ENCODE data around the gene MOB2.

Gene MOB2

GRCh38 chr11:1467270-1467669, 19.3 kb downstream of the MOB2 start:
- Histone ChIP-seq H3K79me2 (ENCODE audit: insufficient read depth, low read length) (no peaks in the 10 kb centered on the region), H3F3A (ENCODE audit: insufficient read depth) (no peaks in the 10 kb centered on the region), H3K9me2 (replicated peaks; ENCODE audit: insufficient read depth, low read length) (no peaks in the 10 kb centered on the region), H3K9ac (ENCODE audit: low read length) (no peak overlapping the region), H3K9me3 (ENCODE audit: insufficient read depth, low read length) (no peaks in the 10 kb centered on the region), H3K27me3 (ENCODE audit: low read length) (no peaks in the 10 kb centered on the region), H4K20me1 (ENCODE audit: low read depth, low read length) (no peaks in the 10 kb centered on the region), H3K4me2 (ENCODE audit: low read depth, low read length, poor library complexity, severe bottlenecking) (no peak overlapping the region), H3K36me3 (ENCODE audit: low read length) (no peaks in the 10 kb centered on the region), H3K4me3 (ENCODE audit: insufficient read depth, low read length, poor library complexity, severe bottlenecking) (no peak overlapping the region), H2AFZ (ENCODE audit: low read depth, low read length, severe bottlenecking) (no peak overlapping the region), H3K27ac (ENCODE audit: low read depth, low read length) (no peak overlapping the region)
- TF ChIP-seq CTCF (IDR thresholded peaks at IDR 0.05; ENCODE audit: insufficient read depth, low read length, poor library complexity, severe bottlenecking) (no peak), EZH2phosphoT487 (conservative IDR thresholded peaks at IDR 0.05; ENCODE audit: low read length) (no peak)

DNA sequence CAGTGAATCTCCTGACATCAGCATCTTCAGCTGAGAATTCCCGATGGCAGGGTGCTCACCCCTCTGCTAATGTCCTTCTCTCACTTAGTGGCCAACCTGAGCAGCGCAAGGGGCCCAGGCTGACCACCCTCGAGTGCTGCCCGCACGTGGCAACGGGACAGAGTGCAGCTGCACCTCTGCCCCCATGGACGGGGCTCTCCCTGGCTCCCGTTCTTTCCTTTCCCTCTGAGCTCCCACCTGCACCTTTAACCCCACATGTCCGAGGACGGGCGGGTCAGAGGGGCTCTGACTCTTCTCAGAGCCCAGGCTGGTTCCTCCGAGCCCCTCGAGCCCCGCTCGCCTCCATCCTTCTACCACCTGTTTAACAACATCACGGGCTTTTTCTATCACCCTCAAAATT, 19.8 kb downstream of the MOB2 start:
- Histone ChIP-seq H3K4me2 (ENCODE audit: low read depth, low read length, poor library complexity, severe bottlenecking) (no peak overlapping the region), H4K20me1 (ENCODE audit: low read depth, low read length) (no peaks in the 10 kb centered on the region), H3K4me3 (ENCODE audit: insufficient read depth, low read length, poor library complexity, severe bottlenecking) (no peak overlapping the region), H3K36me3 (ENCODE audit: low read length) (no peaks in the 10 kb centered on the region), H3K27ac (ENCODE audit: low read depth, low read length) (no peak overlapping the region), H3K9me2 (replicated peaks; ENCODE audit: insufficient read depth, low read length) (no peaks in the 10 kb centered on the region), H3K79me2 (ENCODE audit: insufficient read depth, low read length) (no peaks in the 10 kb centered on the region), H3F3A (ENCODE audit: insufficient read depth) (no peaks in the 10 kb centered on the region), H2AFZ (ENCODE audit: low read depth, low read length, severe bottlenecking) (no peak overlapping the region), H3K27me3 (ENCODE audit: low read length) (no peaks in the 10 kb centered on the region), H3K9me3 (ENCODE audit: insufficient read depth, low read length) (no peaks in the 10 kb centered on the region), H3K9ac (ENCODE audit: low read length) (no peak overlapping the region)
- TF ChIP-seq EZH2phosphoT487 (conservative IDR thresholded peaks at IDR 0.05; ENCODE audit: low read length) (no peak), CTCF (IDR thresholded peaks at IDR 0.05; ENCODE audit: insufficient read depth, low read length, poor library complexity, severe bottlenecking) (no peak)

DNA sequence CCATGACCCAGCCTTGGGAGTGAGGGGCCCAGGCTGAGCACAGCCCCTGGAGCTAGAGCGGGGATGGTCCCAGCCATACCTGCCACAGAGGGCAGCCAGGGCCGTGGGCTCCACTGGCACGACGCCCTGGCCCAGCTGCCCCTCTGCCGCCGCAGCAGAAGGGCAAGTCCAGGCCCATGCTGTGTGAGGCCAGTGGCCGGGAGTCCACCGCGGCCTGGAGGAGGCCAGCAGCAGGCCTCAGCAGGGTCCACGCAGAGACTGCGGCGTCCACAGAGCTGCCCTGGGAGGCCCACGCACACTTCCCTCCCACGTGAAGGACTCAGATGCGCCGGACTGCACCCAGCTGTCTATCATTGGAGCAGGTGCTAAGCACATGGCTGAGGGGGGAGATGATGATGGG, 23.5 kb downstream of the MOB2 start:
- no peaks in the 10 kb centered on the region for H3K27me3 ChIP-seq (ENCODE audit: low read length)
- H4K20me1 ChIP-seq (ENCODE audit: low read depth, low read length), result no peaks in the 10 kb centered on the region
- H3K27ac ChIP-seq (ENCODE audit: low read depth, low read length), result no peak overlapping the region
- TF ChIP-seq EZH2phosphoT487 (conservative IDR thresholded peaks at IDR 0.05; ENCODE audit: low read length) (no peak), CTCF (IDR thresholded peaks at IDR 0.05; ENCODE audit: insufficient read depth, low read length, poor library complexity, severe bottlenecking) (no peak)
- no peaks in the 10 kb centered on the region for H3K9me2 ChIP-seq (replicated peaks; ENCODE audit: insufficient read depth, low read length)
- no peak overlapping the region for H3K4me3 ChIP-seq (ENCODE audit: insufficient read depth, low read length, poor library complexity, severe bottlenecking)
- H3K79me2 ChIP-seq (ENCODE audit: insufficient read depth, low read length), result no peaks in the 10 kb centered on the region
- H3F3A ChIP-seq (ENCODE audit: insufficient read depth), result no peaks in the 10 kb centered on the region
- H3K9ac ChIP-seq (ENCODE audit: low read length), result no peak overlapping the region
- no peaks in the 10 kb centered on the region for H3K36me3 ChIP-seq (ENCODE audit: low read length)
- H3K4me2 ChIP-seq (ENCODE audit: low read depth, low read length, poor library complexity, severe bottlenecking), result no peak overlapping the region
- H3K9me3 ChIP-seq (ENCODE audit: insufficient read depth, low read length), result no peaks in the 10 kb centered on the region
- H2AFZ ChIP-seq (ENCODE audit: low read depth, low read length, severe bottlenecking), result no peak overlapping the region

DNA sequence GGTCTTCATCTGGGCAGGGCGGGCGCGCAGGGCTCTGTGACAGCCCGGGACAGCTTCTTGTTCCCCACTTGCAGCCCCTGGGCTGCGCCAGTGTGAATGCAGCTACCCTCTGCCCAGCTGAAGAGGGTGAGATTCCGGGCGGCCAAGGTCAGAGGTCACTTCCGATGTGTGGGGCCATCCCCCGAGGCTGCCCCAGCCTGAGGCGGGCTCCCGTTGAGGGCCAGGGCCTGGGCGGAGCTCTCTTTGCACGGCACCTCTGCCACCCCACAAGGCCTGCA, 23.9 kb downstream of the MOB2 start:
- H3K36me3 ChIP-seq (ENCODE audit: low read length), result no peaks in the 10 kb centered on the region
- H3F3A ChIP-seq (ENCODE audit: insufficient read depth), result no peaks in the 10 kb centered on the region
- no peaks in the 10 kb centered on the region for H3K9me3 ChIP-seq (ENCODE audit: insufficient read depth, low read length)
- H3K79me2 ChIP-seq (ENCODE audit: insufficient read depth, low read length), result no peaks in the 10 kb centered on the region
- no peaks in the 10 kb centered on the region for H4K20me1 ChIP-seq (ENCODE audit: low read depth, low read length)
- H3K27ac ChIP-seq (ENCODE audit: low read depth, low read length), result no peak overlapping the region
- no peak overlapping the region for H3K4me2 ChIP-seq (ENCODE audit: low read depth, low read length, poor library complexity, severe bottlenecking)
- no peak for TF ChIP-seq CTCF (IDR thresholded peaks at IDR 0.05; ENCODE audit: insufficient read depth, low read length, poor library complexity, severe bottlenecking)
- TF ChIP-seq EZH2phosphoT487 (conservative IDR thresholded peaks at IDR 0.05; ENCODE audit: low read length), result no peak
- H3K27me3 ChIP-seq (ENCODE audit: low read length), result no peaks in the 10 kb centered on the region
- H3K4me3 ChIP-seq (ENCODE audit: insufficient read depth, low read length, poor library complexity, severe bottlenecking), result no peak overlapping the region
- H3K9ac ChIP-seq (ENCODE audit: low read length), result no peak overlapping the region
- H3K9me2 ChIP-seq (replicated peaks; ENCODE audit: insufficient read depth, low read length), result no peaks in the 10 kb centered on the region
- no peak overlapping the region for H2AFZ ChIP-seq (ENCODE audit: low read depth, low read length, severe bottlenecking)
